IMR-90 (cell line): ENCODE data around the gene HOXD3. TPM values are rescaled to one million over a fixed set of nuclear protein-coding genes. Genes with fewer than 3 reads are reported as not detected.

ENCODE experiments used
- ATAC-seq: fragments of 200-7000 bp; cut with Tn5 transposase; 2 replicates; pipeline ENCODE4 v1.9.1; 2020; ENCODE audit warnings: low read depth, mild to moderate bottlenecking, moderate library complexity
- BruUV-seq: library from RNA; stranded (reverse); fragments of 400-500 nt; replicated peaks from 2 replicates; lab custom pipeline; 2021; lab: Mats Ljungman, UMichigan
- CTCF ChIA-PET: fragments of 300-600 bp; formaldehyde crosslinking; extraction: SDS; loops from one replicate; lab custom pipeline; 2021; ENCODE audit warnings: antibody characterized with exemption; lab: Yijun Ruan, JAX
- POLR2A ChIA-PET: fragments of 300-600 bp; sonication (Branson Sonifier 250); formaldehyde crosslinking; loops from one replicate; lab custom pipeline; 2022; ENCODE audit warnings: antibody characterized with exemption; ENCODE audit not compliant: unreplicated experiment; lab: Charles Lee
- DNase-seq: peaks from one replicate; pipeline ENCODE4 v3.0.0; 2013
- H2AFZ ChIP-seq: replicated peaks from 2 replicates; pipeline ENCODE3; 2013; ENCODE audit warnings: low read length, mild to moderate bottlenecking; ENCODE audit not compliant: poor library complexity
- H2AK5ac ChIP-seq: 2 replicates; pipeline ENCODE4 v1.6.1; 2013; ENCODE audit warnings: low read depth, low read length, inconsistent platforms
- H2AK9ac ChIP-seq: replicated peaks from 2 replicates; pipeline ENCODE3; 2013; ENCODE audit warnings: mild to moderate bottlenecking, low read depth, low read length, moderate library complexity; ENCODE audit not compliant: poor library complexity
- H2BK120ac ChIP-seq: 2 replicates; pipeline ENCODE4 v1.6.1; 2013; ENCODE audit warnings: low read depth, low read length, inconsistent platforms
- H2BK15ac ChIP-seq: 3 replicates; pipeline ENCODE4 v1.6.1; 2013; ENCODE audit warnings: low read depth, low read length, inconsistent platforms
- H2BK20ac ChIP-seq: 2 replicates; pipeline ENCODE4 v1.6.1; 2013; ENCODE audit warnings: low read depth, mild to moderate bottlenecking, inconsistent platforms, low read length, moderate library complexity
- H2BK5ac ChIP-seq: 2 replicates; pipeline ENCODE4 v1.6.1; 2013; ENCODE audit warnings: mild to moderate bottlenecking, low read depth, low read length, inconsistent platforms; ENCODE audit not compliant: poor library complexity, severe bottlenecking
- H3K14ac ChIP-seq: replicated peaks from 2 replicates; pipeline ENCODE4 v1.6.1; 2013; ENCODE audit warnings: low read depth, low read length, inconsistent platforms
- H3K18ac ChIP-seq: 2 replicates; pipeline ENCODE4 v1.6.1; 2013; ENCODE audit warnings: low read depth, low read length, control low read depth
- H3K23ac ChIP-seq: 2 replicates; pipeline ENCODE4 v1.6.1; 2013; ENCODE audit warnings: low read depth, low read length, inconsistent platforms
- H3K27ac ChIP-seq: 2 replicates; pipeline ENCODE4 v1.5.1; 2013; ENCODE audit warnings: mild to moderate bottlenecking, control low read depth, low read length; ENCODE audit not compliant: insufficient read depth
- H3K27me3 ChIP-seq: 2 replicates; pipeline ENCODE4 v1.6.1; 2013; ENCODE audit warnings: low read length; ENCODE audit not compliant: control insufficient read depth, insufficient read depth
- H3K36me3 ChIP-seq: 2 replicates; pipeline ENCODE4 v1.6.1; 2013; ENCODE audit warnings: low read length, mixed read lengths; ENCODE audit not compliant: control insufficient read depth, insufficient read depth
- H3K4ac ChIP-seq: 2 replicates; pipeline ENCODE4 v1.6.1; 2013; ENCODE audit warnings: low read depth, low read length, inconsistent platforms
- H3K4me1 ChIP-seq: 2 replicates; pipeline ENCODE4 v1.6.1; 2013; ENCODE audit warnings: low read length, mixed read lengths; ENCODE audit not compliant: control insufficient read depth, insufficient read depth
- H3K4me2 ChIP-seq: 2 replicates; pipeline ENCODE4 v1.6.1; 2013; ENCODE audit warnings: low read depth, mild to moderate bottlenecking, control low read depth, low read length, moderate library complexity
- H3K4me3 ChIP-seq: 2 replicates; pipeline ENCODE4 v1.5.1; 2013; ENCODE audit warnings: low read depth, mild to moderate bottlenecking, control low read depth, low read length, moderate library complexity; ENCODE audit not compliant: insufficient read depth
- H3K56ac ChIP-seq: 2 replicates; pipeline ENCODE4 v1.6.1; 2013; ENCODE audit warnings: low read length, inconsistent platforms; ENCODE audit not compliant: insufficient read depth; ENCODE audit errors: extremely low read depth
- H3K79me1 ChIP-seq, 2 experiments: 2 replicates each; pipeline ENCODE4 v1.6.1; 2013; ENCODE audit warnings: low read length in 2 of 2, inconsistent platforms in 1 of 2, low read depth in 1 of 2
- H3K9ac ChIP-seq: 2 replicates; pipeline ENCODE4 v1.6.1; 2013; ENCODE audit warnings: low read depth, low read length, control low read depth
- H3K9me1 ChIP-seq: 2 replicates; pipeline ENCODE4 v1.6.1; 2013; ENCODE audit warnings: low read length, inconsistent platforms; ENCODE audit not compliant: insufficient read depth
- H3K9me3 ChIP-seq: 2 replicates; pipeline ENCODE4 v1.6.1; 2013; ENCODE audit warnings: low read length; ENCODE audit not compliant: control insufficient read depth, insufficient read depth
- H4K20me1 ChIP-seq: 2 replicates; pipeline ENCODE4 v1.6.1; 2013; ENCODE audit warnings: low read length, inconsistent platforms; ENCODE audit not compliant: insufficient read depth
- H4K5ac ChIP-seq: 2 replicates; pipeline ENCODE4 v1.6.1; 2013; ENCODE audit warnings: mild to moderate bottlenecking, low read depth, low read length, control low read depth
- H4K8ac ChIP-seq, 2 experiments: 2 replicates each; pipeline ENCODE4 v1.6.1; 2013; ENCODE audit warnings: low read depth in 2 of 2, low read length in 2 of 2, control low read depth in 1 of 2, inconsistent platforms in 1 of 2
- H4K91ac ChIP-seq: 2 replicates; pipeline ENCODE4 v1.6.1; 2013; ENCODE audit warnings: low read depth, low read length, inconsistent platforms; ENCODE audit not compliant: insufficient read depth
- CEBPB ChIP-seq: IDR thresholded peaks from 2 replicates; pipeline ENCODE4 v1.6.1; 2012; ENCODE audit warnings: low read depth, low read length, improper control_type of control experiment
- FOS ChIP-seq: fragments of 150-350 bp; IDR thresholded peaks from 2 replicates; pipeline ENCODE4 v1.6.1; 2016; ENCODE audit warnings: low read depth, low read length
- RFX5 ChIP-seq: IDR thresholded peaks from 2 replicates; pipeline ENCODE4 v1.8.0; 2012; ENCODE audit warnings: low read depth, mild to moderate bottlenecking, low read length, moderate library complexity
- WGBS, 2 experiments: methylation state at CpG; one replicate each; pipeline versions ENCODE4 v1.1.5 to v1.1.7; 2013; ENCODE audit warnings: missing lambda C conversion rate in 2 of 2; ENCODE audit not compliant: insufficient read length in 1 of 2; ENCODE audit errors: extremely low coverage in 2 of 2; 5-methylcytosine and 5-hydroxymethylcytosine counted together
- dilution Hi-C: fragments of 300-500 bp; cut with HindIII; formaldehyde crosslinking; loops from one replicate; pipeline ENCODE4 v1.14.3; 2018; ENCODE audit warnings: low sequenced_read_pairs; ENCODE audit not compliant: unreplicated experiment
- in situ Hi-C: fragments of 300-500 bp; cut with MboI; formaldehyde crosslinking; loops from 3 replicates; pipeline ENCODE4 v1.14.3; 2019; ENCODE audit warnings: low sequenced_read_pairs, inconsistent platforms, mixed read lengths
- intact Hi-C: fragments of 100-400 bp; cut with micrococcal nuclease; formaldehyde crosslinking; loops from 2 replicates; pipeline ENCODE4 v1.10.0; 2022
- polyA plus RNA-seq, 3 experiments: library from polyadenylated mRNA; depleted of rRNA; stranded (reverse); fragments of >200 nt; gene quantifications; 2 replicates each; pipeline ENCODE4 v1.2.3, GENCODE V29; 2012; ENCODE audit warnings: low replicate concordance in 1 of 3
- total RNA-seq: library from RNA; depleted of rRNA; stranded (reverse); fragments of >200 nt; gene quantifications from 2 replicates; pipeline ENCODE4 v1.2.3, GENCODE V29; 2012

HOXD3 gene
- total and polyA plus RNA-seq, 2 of the 4 experiments (the other 2 are of a cell fraction) = not detected

- BruUV-seq = no TSS peak
- CTCF ChIA-PET = no interaction called here
- dilution Hi-C loops = no loop called here
These were observed 13.6 kb downstream of the HOXD3 start for GRCh38 chr2:176170602-176171305.

More at GRCh38 chr2:176170602-176171305, 13.6 kb downstream of the HOXD3 start:
- H3K36me3 ChIP-seq = no peaks in the 10 kb centered on the region
- no peak overlapping the region for H3K18ac ChIP-seq
- no peak overlapping the region for H4K91ac ChIP-seq
- no peak overlapping the region for H2BK20ac ChIP-seq
- no peak overlapping the region for H2BK15ac ChIP-seq
- no peak overlapping the region for H3K14ac ChIP-seq
- POLR2A ChIA-PET = no interaction called here
- H3K79me1 ChIP-seq = no peaks in the 10 kb centered on the region
- in situ Hi-C loops = no loop called here
- no peak for TF ChIP-seq RFX5
- no peak for TF ChIP-seq FOS
- TF ChIP-seq CEBPB = no peak
- H4K20me1 ChIP-seq = no peaks in the 10 kb centered on the region
- H3K27me3 ChIP-seq = peaks cover 61% of the 10 kb centered on the region
- H3K23ac ChIP-seq = no peak overlapping the region
- no peak overlapping the region for H3K4ac ChIP-seq
- no peaks in the 10 kb centered on the region for H3K4me1 ChIP-seq
- no peak overlapping the region for H3K4me2 ChIP-seq
- H3K4me3 ChIP-seq = no peak overlapping the region
- intact Hi-C loops = no loop called here
- peaks cover 10% of the 10 kb centered on the region for H3K9me3 ChIP-seq
- no peak for ATAC-seq
- no peaks in the 10 kb centered on the region for H3K9me1 ChIP-seq
- WGBS, 2 experiments = no CpG with 5 or more reads among the region's 1 CpG
- H2BK5ac ChIP-seq = no peak overlapping the region
- H2BK120ac ChIP-seq = no peak overlapping the region
- H4K5ac ChIP-seq = no peak overlapping the region
- no peak overlapping the region for H2AFZ ChIP-seq
- no peak overlapping the region for H2AK5ac ChIP-seq
- no peak overlapping the region for H4K8ac ChIP-seq
- no peak overlapping the region for H3K9ac ChIP-seq
- no peak for DNase-seq
- no peak overlapping the region for H3K27ac ChIP-seq
- no peak overlapping the region for H3K56ac ChIP-seq
- H2AK9ac ChIP-seq = no peak overlapping the region
